Mesothelial cell of epicardium (in vitro differentiated cells): ENCODE data around the gene SS18L1. TPM values are rescaled to one million over a fixed set of nuclear protein-coding genes. Genes with fewer than 3 reads are reported as not detected.

Experiments
- DNase-seq, 2 experiments: peaks; one replicate each; pipeline ENCODE4 v3.0.0; 2021; ENCODE audit warnings: low spot score in 2 of 2; ENCODE audit not compliant: unreplicated experiment in 2 of 2
- H3K27ac Mint-ChIP-seq: 2 replicates; pipeline ENCODE4 v1.8.0; 2021; ENCODE audit warnings: mixed read lengths
- H3K27me3 Mint-ChIP-seq: 2 replicates; pipeline ENCODE4 v1.8.0; 2021; ENCODE audit warnings: low read depth, mixed read lengths
- H3K36me3 Mint-ChIP-seq: 2 replicates; pipeline ENCODE4 v1.8.0; 2021; ENCODE audit warnings: mixed read lengths
- H3K4me1 Mint-ChIP-seq: 2 replicates; pipeline ENCODE4 v1.8.0; 2021; ENCODE audit warnings: mixed read lengths
- H3K4me3 Mint-ChIP-seq: 2 replicates; pipeline ENCODE4 v1.8.0; 2021; ENCODE audit warnings: mild to moderate bottlenecking, moderate library complexity, mixed read lengths
- H3K9me3 Mint-ChIP-seq: 2 replicates; pipeline ENCODE4 v1.8.0; 2021; ENCODE audit warnings: mixed read lengths
- CTCF ChIP-seq: fragments of 200-600 bp; sonication (generic); IDR thresholded peaks from one replicate; pipeline ENCODE4 v1.5.0; 2021; ENCODE audit warnings: antibody characterized with exemption; ENCODE audit not compliant: unreplicated experiment
- total RNA-seq: library from RNA; stranded (reverse); gene quantifications from 3 replicates; pipeline ENCODE4 v1.2.1, GENCODE V29; 2021

Gene SS18L1
- total RNA-seq, 1 donor from 2014 or later: 27.5 TPM

GRCh38 chr20:62160876-62161275 is 17.3 kb downstream of the SS18L1 start:
- Mint-ChIP-seq H3K36me3 (peaks cover 8% of the 10 kb centered on the region), H3K4me1 (peaks cover 5% of the 10 kb centered on the region), H3K27me3 (no peaks in the 10 kb centered on the region), H3K27ac (no peak overlapping the region), H3K4me3 (no peak overlapping the region), H3K9me3 (no peaks in the 10 kb centered on the region)
- no peak for TF ChIP-seq CTCF
- DNase-seq: no peak

- H3K4me1 Mint-ChIP-seq: peaks cover under 1% of the 10 kb centered on the region
- TF ChIP-seq CTCF: no peak
- peaks cover 9% of the 10 kb centered on the region for H3K36me3 Mint-ChIP-seq
- H3K4me3 Mint-ChIP-seq: no peak overlapping the region
- no peak overlapping the region for H3K27ac Mint-ChIP-seq
- H3K27me3 Mint-ChIP-seq: no peaks in the 10 kb centered on the region
- no peaks in the 10 kb centered on the region for H3K9me3 Mint-ChIP-seq
- no peak for DNase-seq
Observed at GRCh38 chr20:62161347-62161746, 17.8 kb downstream of the SS18L1 start.

GRCh38 chr20:62162765-62163484 is 19.4 kb downstream of the SS18L1 start:
- no peaks in the 10 kb centered on the region for H3K9me3 Mint-ChIP-seq
- no peak for DNase-seq
- H3K27ac Mint-ChIP-seq: no peak overlapping the region
- H3K27me3 Mint-ChIP-seq: no peaks in the 10 kb centered on the region
- H3K4me1 Mint-ChIP-seq: no peaks in the 10 kb centered on the region
- no peak for TF ChIP-seq CTCF
- H3K36me3 Mint-ChIP-seq: peaks cover 10% of the 10 kb centered on the region
- H3K4me3 Mint-ChIP-seq: no peak overlapping the region

- Mint-ChIP-seq H3K27ac (no peak overlapping the region), H3K36me3 (peaks cover 13% of the 10 kb centered on the region), H3K4me1 (no peaks in the 10 kb centered on the region), H3K4me3 (no peak overlapping the region), H3K9me3 (no peaks in the 10 kb centered on the region), H3K27me3 (no peaks in the 10 kb centered on the region)
- no peak for DNase-seq
- TF ChIP-seq CTCF: no peak
Observed at GRCh38 chr20:62163485-62163865, 19.9 kb downstream of the SS18L1 start.

GRCh38 chr20:62163986-62164762 is 20.6 kb downstream of the SS18L1 start:
- H3K4me1 Mint-ChIP-seq: no peaks in the 10 kb centered on the region
- H3K27me3 Mint-ChIP-seq: no peaks in the 10 kb centered on the region
- no peak overlapping the region for H3K27ac Mint-ChIP-seq
- H3K9me3 Mint-ChIP-seq: no peaks in the 10 kb centered on the region
- H3K4me3 Mint-ChIP-seq: no peak overlapping the region
- H3K36me3 Mint-ChIP-seq: peaks cover 13% of the 10 kb centered on the region
- DNase-seq: no peak
- no peak for TF ChIP-seq CTCF
